Small intestine (tissue), 7 donors: ENCODE data around the gene TLR8. TPM values are rescaled to one million over a fixed set of nuclear protein-coding genes. Genes with fewer than 3 reads are reported as not detected.
A peak's percentile ranks its signal among the peaks of the same experiment; 100 is the strongest.

Source experiments
- DNase-seq, 2 donors: peaks; one replicate each; pipeline versions ENCODE4 v3.0.0 to v3.0.0-alpha.2; 2013
- FAIRE-seq: peaks from 2 replicates; lab custom pipeline; 2012; peaks lifted over from hg19 to GRCh38; lab: Jason Lieb, UNC
- H3K27ac ChIP-seq, 3 donors: one replicate each; pipeline ENCODE4 v1.5.1; 2013; ENCODE audit warnings: low read length in 2 of 3, mild to moderate bottlenecking in 2 of 3, control low read depth in 1 of 3, inconsistent platforms in 1 of 3, low read depth in 1 of 3, moderate library complexity in 1 of 3
- H3K27me3 ChIP-seq, 3 donors: one replicate each; pipeline ENCODE4 v1.6.1; 2013; ENCODE audit warnings: low read length in 3 of 3, inconsistent platforms in 1 of 3; ENCODE audit not compliant: control insufficient read depth in 3 of 3, insufficient read depth in 3 of 3
- H3K36me3 ChIP-seq, 3 donors: one replicate each; pipeline ENCODE4 v1.6.1; 2013; ENCODE audit warnings: low read length in 3 of 3, inconsistent platforms in 1 of 3, low read depth in 1 of 3, mild to moderate bottlenecking in 1 of 3, moderate library complexity in 1 of 3; ENCODE audit not compliant: control insufficient read depth in 3 of 3, insufficient read depth in 2 of 3
- H3K4me1 ChIP-seq, 3 donors: one replicate each; pipeline ENCODE4 v1.6.1; 2013; ENCODE audit warnings: low read length in 2 of 3, inconsistent platforms in 1 of 3, low read depth in 1 of 3, mild to moderate bottlenecking in 1 of 3, moderate library complexity in 1 of 3; ENCODE audit not compliant: control insufficient read depth in 3 of 3, insufficient read depth in 2 of 3
- H3K4me3 ChIP-seq, 3 donors: one replicate each; pipeline ENCODE4 v1.5.1; 2013; ENCODE audit warnings: low read length in 3 of 3, control low read depth in 1 of 3, inconsistent platforms in 1 of 3, low read depth in 1 of 3, mild to moderate bottlenecking in 1 of 3, moderate library complexity in 1 of 3
- H3K9me3 ChIP-seq, 2 donors: one replicate each; pipeline ENCODE4 v1.6.1; 2013; ENCODE audit warnings: low read depth in 1 of 2, low read length in 1 of 2; ENCODE audit not compliant: control insufficient read depth in 2 of 2, insufficient read depth in 1 of 2
- WGBS, 3 donors: extraction: QIAGEN DNeasy Blood & Tissue Kit; methylation state at CpG; one replicate each; pipeline ENCODE4 v1.1.7; 2013; 5-methylcytosine and 5-hydroxymethylcytosine counted together
- polyA plus RNA-seq, 4 donors: library from polyadenylated mRNA; stranded (reverse) in 3 of 4; unstranded in 1 of 4; fragments of 200-250 nt in 3 of 4; fragments of 120-200 nt in 1 of 4; gene quantifications; one replicate each; pipeline versions ENCODE4 v1.2.1 to v1.2.3, GENCODE V29; 2013
- donor health status: healthy with polysubstance abuse.
- donor health status: control.
- donor health status: control.
- donor health status: Bipolar disorder and iron deficiency.
- donor health status: healthy.

Gene TLR8
- polyA plus RNA-seq, 4 donors: 0.22 to 0.73 (median 0.49) TPM

GRCh38 chrX:12891915-12892506, 14.4 kb upstream of the TLR8 start:
- FAIRE-seq: no peak
- WGBS, 3 donors: 29 to 33% (median 32%) methylated on average over 2 of the region's 2 CpGs

GRCh38 chrX:12892716-12893115, 13.7 kb upstream of the TLR8 start:
- WGBS, 3 donors: 76 to 86% (median 81%) methylated on average over 2 of the region's 2 CpGs
- Histone ChIP-seq H3K9me3 (no peaks in the 10 kb centered on the region), H3K27me3 (no peaks in the 10 kb centered on the region), H3K4me3 (no peak overlapping the region), H3K4me1 (no peaks in the 10 kb centered on the region), H3K27ac (no peak overlapping the region), H3K36me3 (no peaks in the 10 kb centered on the region)
- DNase-seq (no peak), FAIRE-seq (no peak)

More at GRCh38 chrX:12891915-12892506, 14.4 kb upstream of the TLR8 start:
- Histone ChIP-seq H3K36me3 (no peaks in the 10 kb centered on the region), H3K9me3 (no peaks in the 10 kb centered on the region), H3K27ac (no peak overlapping the region), H3K27me3 (no peaks in the 10 kb centered on the region), H3K4me3 (no peak overlapping the region), H3K4me1 (no peaks in the 10 kb centered on the region)
- no peak for DNase-seq

GRCh38 chrX:12894074-12895030, 12.1 kb upstream of the TLR8 start:
- no peaks in the 10 kb centered on the region for H3K36me3 ChIP-seq
- H3K4me3 ChIP-seq: no peak overlapping the region
- WGBS, 3 donors: 48 to 52% (median 51%) methylated on average over 12 of the region's 12 CpGs
- H3K4me1 ChIP-seq: no peaks in the 10 kb centered on the region
- no peaks in the 10 kb centered on the region for H3K27me3 ChIP-seq
- DNase-seq (peak; percentile 27 to 55), FAIRE-seq (no peak)
- no peaks in the 10 kb centered on the region for H3K9me3 ChIP-seq
- no peak overlapping the region for H3K27ac ChIP-seq

- 51 to 63% (median 59%) methylated on average over 2 of the region's 2 CpGs for WGBS, 3 donors
- Histone ChIP-seq H3K4me1 (no peaks in the 10 kb centered on the region), H3K9me3 (no peaks in the 10 kb centered on the region), H3K27me3 (no peaks in the 10 kb centered on the region), H3K4me3 (no peak overlapping the region), H3K27ac (no peak overlapping the region), H3K36me3 (no peaks in the 10 kb centered on the region)
- DNase-seq (no peak), FAIRE-seq (no peak)
Observed at GRCh38 chrX:12895866-12896265, 10.6 kb upstream of the TLR8 start.

GRCh38 chrX:12896935-12897334, 9.5 kb upstream of the TLR8 start:
- no peak for FAIRE-seq
- DNase-seq: no peak
- Histone ChIP-seq H3K9me3 (no peaks in the 10 kb centered on the region), H3K4me3 (no peak overlapping the region), H3K36me3 (no peaks in the 10 kb centered on the region), H3K27me3 (no peaks in the 10 kb centered on the region), H3K4me1 (no peaks in the 10 kb centered on the region), H3K27ac (no peak overlapping the region)
- WGBS, 3 donors: 68 to 88% (median 85%) methylated on average over 4 of the region's 4 CpGs

GRCh38 chrX:12898073-12898472, 8.3 kb upstream of the TLR8 start:
- no peak for DNase-seq
- H3K4me3 ChIP-seq: no peak overlapping the region
- no peak for FAIRE-seq
- no peaks in the 10 kb centered on the region for H3K36me3 ChIP-seq
- WGBS, 3 donors: 80 to 90% (median 80%) methylated on average over 5 of the region's 5 CpGs
- H3K9me3 ChIP-seq: no peaks in the 10 kb centered on the region
- H3K27ac ChIP-seq: no peak overlapping the region
- no peaks in the 10 kb centered on the region for H3K27me3 ChIP-seq
- no peaks in the 10 kb centered on the region for H3K4me1 ChIP-seq

GRCh38 chrX:12899506-12899905, 6.9 kb upstream of the TLR8 start:
- 58 to 68% (median 64%) methylated on average over 7 of the region's 7 CpGs for WGBS, 3 donors
- no peak overlapping the region for H3K4me3 ChIP-seq

GRCh38 chrX:12901486-12901885, 4.9 kb upstream of the TLR8 start:
- FAIRE-seq: no peak

More at GRCh38 chrX:12899506-12899905, 6.9 kb upstream of the TLR8 start:
- DNase-seq: no peak
- H3K36me3 ChIP-seq: no peaks in the 10 kb centered on the region
- no peak for FAIRE-seq
- no peaks in the 10 kb centered on the region for H3K9me3 ChIP-seq
- no peaks in the 10 kb centered on the region for H3K27me3 ChIP-seq
- H3K4me1 ChIP-seq: no peaks in the 10 kb centered on the region
- no peak overlapping the region for H3K27ac ChIP-seq

More at GRCh38 chrX:12901486-12901885, 4.9 kb upstream of the TLR8 start:
- Histone ChIP-seq H3K9me3 (no peaks in the 10 kb centered on the region), H3K27ac (no peak overlapping the region), H3K27me3 (no peaks in the 10 kb centered on the region), H3K4me3 (no peak overlapping the region), H3K4me1 (no peaks in the 10 kb centered on the region), H3K36me3 (no peaks in the 10 kb centered on the region)
- DNase-seq: peak; percentile 53 to 57
- WGBS, 3 donors: 12 to 21% (median 14%) methylated on average over 10 of the region's 10 CpGs
